WERI-Rb-1 (cell line): ENCODE data around the gene HBG1.

Experiments used
- DNase-seq: peaks from one replicate; pipeline ENCODE4 v3.0.0-alpha.2; 2020
- H3K27ac ChIP-seq: fragments of 250-450 bp; sonication (Bioruptor Pico); 2 replicates; pipeline ENCODE4 v1.5.1; 2020; ENCODE audit warnings: mild to moderate bottlenecking, moderate library complexity
- H3K27me3 ChIP-seq: fragments of 250-450 bp; sonication (Bioruptor Pico); 2 replicates; pipeline ENCODE4 v1.5.1; 2021; ENCODE audit warnings: mild to moderate bottlenecking, low read depth, moderate library complexity; ENCODE audit not compliant: insufficient read depth, severe bottlenecking
- H3K36me3 ChIP-seq: fragments of 250-450 bp; sonication (Bioruptor Pico); 2 replicates; pipeline ENCODE4 v1.5.1; 2020; ENCODE audit warnings: mild to moderate bottlenecking, moderate library complexity
- H3K4me3 ChIP-seq: 2 replicates; pipeline ENCODE4 v1.5.1; 2011; ENCODE audit warnings: low read depth, mild to moderate bottlenecking, control low read depth, low read length
- H3K9me3 ChIP-seq: fragments of 250-450 bp; sonication (Bioruptor Pico); 2 replicates; pipeline ENCODE4 v1.5.1; 2021; ENCODE audit warnings: mild to moderate bottlenecking, moderate library complexity; ENCODE audit not compliant: severe bottlenecking
- TF ChIP-seq, protein P1 (sequence below): IDR thresholded peaks from 2 replicates; pipeline ENCODE4 v1.5.1; 2011; ENCODE audit warnings: low read depth, mild to moderate bottlenecking, control low read depth, inconsistent platforms, low read length

Gene HBG1

DNA sequence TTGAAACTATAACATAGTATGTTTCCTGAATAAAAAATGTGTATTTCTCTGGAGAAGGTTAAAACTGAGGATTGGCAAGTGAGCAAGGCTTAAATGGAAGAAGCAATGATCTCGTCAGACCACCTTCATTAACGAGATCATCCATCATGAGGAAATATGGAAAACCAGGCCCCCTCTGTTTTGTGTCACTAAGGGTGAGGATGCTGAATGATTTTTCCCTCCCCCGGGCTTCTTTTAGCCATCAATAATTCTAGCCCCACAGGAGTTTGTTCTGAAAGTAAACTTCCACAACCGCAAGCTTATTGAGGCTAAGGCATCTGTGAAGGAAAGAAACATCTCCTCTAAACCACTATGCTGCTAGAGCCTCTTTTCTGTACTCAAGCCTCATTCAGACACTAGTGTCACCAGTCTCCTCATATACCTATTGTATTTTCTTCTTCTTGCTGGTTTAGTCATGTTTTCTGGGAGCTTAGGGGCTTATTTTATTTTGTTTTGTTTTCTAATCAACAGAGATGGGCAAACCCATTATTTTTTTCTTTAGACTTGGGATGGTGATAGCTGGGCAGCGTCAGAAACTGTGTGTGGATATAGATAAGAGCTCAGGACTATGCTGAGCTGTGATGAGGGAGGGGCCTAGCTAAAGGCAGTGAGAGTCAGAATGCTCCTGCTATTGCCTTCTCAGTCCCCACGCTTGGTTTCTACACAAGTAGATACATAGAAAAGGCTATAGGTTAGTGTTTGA lies 25.9 kb upstream of the HBG1 start:
- TF ChIP-seq, protein P1, sequence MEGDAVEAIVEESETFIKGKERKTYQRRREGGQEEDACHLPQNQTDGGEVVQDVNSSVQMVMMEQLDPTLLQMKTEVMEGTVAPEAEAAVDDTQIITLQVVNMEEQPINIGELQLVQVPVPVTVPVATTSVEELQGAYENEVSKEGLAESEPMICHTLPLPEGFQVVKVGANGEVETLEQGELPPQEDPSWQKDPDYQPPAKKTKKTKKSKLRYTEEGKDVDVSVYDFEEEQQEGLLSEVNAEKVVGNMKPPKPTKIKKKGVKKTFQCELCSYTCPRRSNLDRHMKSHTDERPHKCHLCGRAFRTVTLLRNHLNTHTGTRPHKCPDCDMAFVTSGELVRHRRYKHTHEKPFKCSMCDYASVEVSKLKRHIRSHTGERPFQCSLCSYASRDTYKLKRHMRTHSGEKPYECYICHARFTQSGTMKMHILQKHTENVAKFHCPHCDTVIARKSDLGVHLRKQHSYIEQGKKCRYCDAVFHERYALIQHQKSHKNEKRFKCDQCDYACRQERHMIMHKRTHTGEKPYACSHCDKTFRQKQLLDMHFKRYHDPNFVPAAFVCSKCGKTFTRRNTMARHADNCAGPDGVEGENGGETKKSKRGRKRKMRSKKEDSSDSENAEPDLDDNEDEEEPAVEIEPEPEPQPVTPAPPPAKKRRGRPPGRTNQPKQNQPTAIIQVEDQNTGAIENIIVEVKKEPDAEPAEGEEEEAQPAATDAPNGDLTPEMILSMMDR = no peak
- no peak for DNase-seq
- no peaks in the 10 kb centered on the region for H3K36me3 ChIP-seq
- no peak overlapping the region for H3K4me3 ChIP-seq
- no peaks in the 10 kb centered on the region for H3K9me3 ChIP-seq
- H3K27ac ChIP-seq = no peak overlapping the region
- H3K27me3 ChIP-seq = peaks cover 40% of the 10 kb centered on the region

GRCh38 chr11:5274395-5274794 lies 24.7 kb upstream of the HBG1 start:
- peaks cover 43% of the 10 kb centered on the region for H3K27me3 ChIP-seq
- DNase-seq = no peak
- no peak overlapping the region for H3K27ac ChIP-seq
- TF ChIP-seq, protein P1 = no peak
- H3K9me3 ChIP-seq = no peaks in the 10 kb centered on the region
- H3K4me3 ChIP-seq = no peak overlapping the region
- H3K36me3 ChIP-seq = no peaks in the 10 kb centered on the region

- peaks cover 42% of the 10 kb centered on the region for H3K27me3 ChIP-seq
- no peak overlapping the region for H3K4me3 ChIP-seq
- H3K9me3 ChIP-seq = no peaks in the 10 kb centered on the region
- no peaks in the 10 kb centered on the region for H3K36me3 ChIP-seq
- H3K27ac ChIP-seq = no peak overlapping the region
- DNase-seq = no peak
- TF ChIP-seq, protein P1 = no peak
Observed at GRCh38 chr11:5272395-5273017, 22.8 kb upstream of the HBG1 start.

- Histone ChIP-seq H3K27me3 (peaks cover 44% of the 10 kb centered on the region), H3K9me3 (no peaks in the 10 kb centered on the region), H3K4me3 (no peak within 1 kb of the TSS), H3K27ac (no peak within 1 kb of the TSS), H3K36me3 (no peaks in the 10 kb centered on the region)
- TF ChIP-seq, protein P1 = no peak
- DNase-seq = no peak
Observed at GRCh38 chr11:5269715-5270147, 20.1 kb upstream of the HBG1 start, which contains the start of gene HBE1. HBE1 (minus strand) TSS chr11:5269945; CDS start chr11:5269890, 55 bp downstream.

DNA sequence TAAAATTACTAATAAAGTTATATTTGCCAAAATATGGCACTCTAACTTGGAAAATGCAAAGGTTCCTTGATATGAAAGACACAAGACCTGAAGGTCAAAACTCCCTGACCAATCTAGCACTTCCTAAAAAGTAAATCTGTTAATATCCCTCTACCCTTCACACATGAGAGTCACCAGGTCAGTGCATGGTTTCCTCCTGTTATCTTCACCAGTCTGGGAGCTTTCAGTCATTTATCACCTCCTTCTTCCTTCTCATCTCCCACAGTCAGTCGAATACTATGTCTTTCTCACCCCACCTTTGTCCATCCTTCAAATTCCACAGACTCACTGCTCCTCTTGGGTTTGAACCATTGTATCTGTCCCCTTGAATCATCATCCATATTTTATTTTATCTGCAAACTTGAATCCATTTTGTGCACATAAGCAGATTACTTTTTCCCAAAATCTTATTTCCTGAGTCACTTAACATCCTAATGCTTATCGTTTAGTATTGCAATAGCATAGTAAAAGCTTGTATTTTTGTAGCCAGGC lies 17.4 kb upstream of the HBG1 start:
- TF ChIP-seq, protein P1 = no peak
- no peak overlapping the region for H3K27ac ChIP-seq
- DNase-seq = no peak
- H3K4me3 ChIP-seq = no peak overlapping the region
- peaks cover 39% of the 10 kb centered on the region for H3K27me3 ChIP-seq
- no peaks in the 10 kb centered on the region for H3K9me3 ChIP-seq
- no peaks in the 10 kb centered on the region for H3K36me3 ChIP-seq
